ENCODE results near the gene NHLRC3.
"Not testable (repeated sequence)": the region's sequence is repeated elsewhere in the genome, so short reads cannot be mapped to it uniquely, and the experiment has no call there.

The NHLRC3 gene

GRCh38 chr13:39044536-39044935 lies 6.3 kb downstream of the NHLRC3 start:
- DNase-seq (ENCODE audit: low spot score): no peak

GRCh38 chr13:39047560-39047959 lies 9.3 kb downstream of the NHLRC3 start:
- DNase-seq (ENCODE audit: low spot score): no peak

GRCh38 chr13:39048806-39049205 lies 10.6 kb downstream of the NHLRC3 start:
- DNase-seq (ENCODE audit: low spot score): no peak

GRCh38 chr13:39049274-39049673 lies 11.0 kb downstream of the NHLRC3 start:
- DNase-seq (ENCODE audit: low spot score): no peak

GRCh38 chr13:39051157-39051556 lies 12.9 kb downstream of the NHLRC3 start:
- peak; percentile 35 for DNase-seq (ENCODE audit: low spot score)

GRCh38 chr13:39052944-39053343 lies 14.7 kb downstream of the NHLRC3 start:
- DNase-seq (ENCODE audit: low spot score): no peak

GRCh38 chr13:39054112-39054511 lies 15.9 kb downstream of the NHLRC3 start:
- DNase-seq (ENCODE audit: low spot score): no peak

GRCh38 chr13:39056018-39056417 lies 17.8 kb downstream of the NHLRC3 start:
- DNase-seq (ENCODE audit: low spot score): no peak

GRCh38 chr13:39058040-39058439 lies 19.8 kb downstream of the NHLRC3 start:
- DNase-seq (ENCODE audit: low spot score): no peak

- no peak for DNase-seq (ENCODE audit: low spot score)
Measured at GRCh38 chr13:39062004-39062403, 23.7 kb downstream of the NHLRC3 start.

GRCh38 chr13:39072842-39073241 lies 34.6 kb downstream of the NHLRC3 start:
- DNase-seq (ENCODE audit: low spot score): no peak

- DNase-seq (ENCODE audit: low spot score): no peak
Measured at GRCh38 chr13:39073983-39074382, 35.7 kb downstream of the NHLRC3 start.

GRCh38 chr13:39086251-39086945 lies 48.1 kb downstream of the NHLRC3 start:
- not testable (repeated sequence) for DNase-seq (ENCODE audit: low spot score)

GRCh38 chr13:39091586-39091985 lies 53.3 kb downstream of the NHLRC3 start:
- no peak for DNase-seq (ENCODE audit: low spot score)

- no peak for DNase-seq (ENCODE audit: low spot score)
Measured at GRCh38 chr13:39095500-39095899, 57.2 kb downstream of the NHLRC3 start.

- DNase-seq (ENCODE audit: low spot score): no peak
Measured at GRCh38 chr13:39099231-39099630, 61.0 kb downstream of the NHLRC3 start.
